Hippocampal formation (tissue), 2 donors: Measurements from ENCODE around the gene GCNT3.
"Not testable (repeated sequence)": the region's sequence is repeated elsewhere in the genome, so short reads cannot be mapped to it uniquely, and the experiment has no call there.

Experiments
- DNase-seq, 2 donors: peaks; one replicate each; lab custom pipeline; 2025; lab: John Stamatoyannopoulos, UW

Gene GCNT3

GRCh38 chr15:59616379-59616778, 4.8 kb downstream of the GCNT3 start:
- no peak for DNase-seq

- no peak for DNase-seq
These were observed 6.8 kb downstream of the GCNT3 start for GRCh38 chr15:59618406-59618805.

GRCh38 chr15:59622289-59622688, 10.7 kb downstream of the GCNT3 start:
- no peak for DNase-seq

DNA sequence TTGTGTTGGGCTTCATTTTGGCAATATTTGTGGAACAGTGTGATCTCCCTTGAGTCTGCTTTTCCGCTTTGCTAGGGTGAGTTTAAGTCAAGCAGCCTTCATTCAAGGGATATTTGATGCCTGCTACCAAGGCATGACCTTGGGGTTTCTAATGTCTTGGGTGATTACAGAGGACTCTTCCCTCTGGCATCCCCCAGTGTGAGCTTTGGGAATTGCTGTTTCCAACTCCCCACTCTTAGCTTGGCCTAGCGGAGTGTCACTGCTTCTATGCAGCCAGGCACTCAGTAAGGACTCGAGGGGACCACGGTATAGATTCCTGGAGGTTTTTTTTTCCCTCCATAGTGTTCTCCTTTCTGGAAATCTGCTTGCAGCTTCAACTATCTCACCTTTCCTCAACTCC, 21.1 kb downstream of the GCNT3 start:
- DNase-seq: no peak

DNA sequence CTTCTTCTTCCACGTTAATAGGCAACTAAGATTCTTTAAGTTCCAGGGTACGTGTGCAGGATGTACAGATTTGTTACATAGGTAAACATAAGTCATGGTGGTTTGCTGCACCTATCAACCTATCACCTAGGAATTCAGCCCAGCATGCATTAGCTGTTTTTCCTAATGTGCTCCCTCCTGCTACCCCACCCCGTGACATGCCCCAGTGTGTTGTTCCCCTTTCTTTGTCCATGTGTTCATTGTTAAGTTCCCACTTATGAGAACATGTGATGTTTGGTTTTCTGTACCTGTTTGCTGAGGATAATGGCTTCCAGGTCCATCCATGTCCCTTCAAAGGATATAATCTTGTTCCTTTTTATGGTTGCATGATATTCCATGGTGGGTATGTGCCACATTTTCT, 24.6 kb downstream of the GCNT3 start:
- DNase-seq: no peak

DNA sequence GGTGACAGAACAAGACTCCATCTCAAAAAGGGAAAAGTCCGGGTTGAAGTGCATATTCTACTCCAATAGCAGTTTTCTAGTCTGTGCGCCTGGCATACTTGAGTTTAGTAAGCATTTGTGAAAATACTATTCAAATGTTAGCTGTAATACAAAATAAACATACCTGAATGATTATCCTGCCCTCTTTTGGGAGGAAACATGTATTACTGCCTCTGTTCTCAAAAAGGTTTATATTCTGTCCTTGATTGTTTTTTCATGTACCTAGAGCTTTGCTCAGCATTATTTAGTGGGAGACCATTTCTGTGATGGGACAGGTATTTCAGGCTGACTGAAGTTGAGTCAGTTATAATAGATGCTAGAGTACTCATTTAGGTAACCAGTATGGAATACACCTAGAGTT, 25.9 kb downstream of the GCNT3 start:
- DNase-seq: not testable (repeated sequence)

DNA sequence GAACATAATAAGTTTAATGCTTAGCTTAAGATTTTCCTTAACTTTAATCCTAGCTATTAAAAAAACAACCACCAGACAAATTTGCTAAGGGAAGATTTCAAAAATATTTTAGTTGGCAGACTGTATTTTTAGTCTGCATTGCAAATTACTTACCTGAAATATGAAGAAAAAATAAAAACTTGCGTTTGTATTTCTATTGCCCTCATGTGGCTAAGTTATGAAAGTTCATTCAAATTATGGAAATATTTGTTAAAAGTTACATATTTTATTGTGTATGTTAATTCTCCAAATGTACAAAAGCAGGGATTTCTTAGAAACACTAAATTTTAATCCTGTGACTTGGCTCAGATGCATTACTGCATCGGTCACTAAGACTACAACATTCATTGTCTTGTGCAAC, 30.8 kb downstream of the GCNT3 start:
- no peak for DNase-seq

GRCh38 chr15:59644756-59645155, 33.2 kb downstream of the GCNT3 start:
- DNase-seq: no peak

DNA sequence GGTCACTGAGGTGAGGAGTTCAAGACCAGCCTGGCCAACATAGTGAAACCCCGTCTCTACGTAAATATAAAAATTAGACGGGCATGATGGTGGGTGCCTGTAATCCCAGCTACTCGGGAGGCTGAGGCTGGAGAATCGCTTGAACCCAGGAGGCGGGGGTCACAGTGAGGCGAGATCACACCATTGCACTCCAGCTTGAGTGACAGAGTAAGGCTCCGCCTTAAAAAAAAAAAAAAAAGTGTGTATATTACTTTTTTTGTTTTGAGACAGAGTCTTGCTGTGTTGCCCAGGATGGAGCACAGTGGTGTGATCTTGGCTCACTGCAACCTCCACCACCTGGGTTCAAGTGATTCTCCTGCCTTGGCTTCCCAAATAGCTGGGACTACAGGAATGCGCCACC, 34.2 kb downstream of the GCNT3 start:
- DNase-seq: not testable (repeated sequence)

DNA sequence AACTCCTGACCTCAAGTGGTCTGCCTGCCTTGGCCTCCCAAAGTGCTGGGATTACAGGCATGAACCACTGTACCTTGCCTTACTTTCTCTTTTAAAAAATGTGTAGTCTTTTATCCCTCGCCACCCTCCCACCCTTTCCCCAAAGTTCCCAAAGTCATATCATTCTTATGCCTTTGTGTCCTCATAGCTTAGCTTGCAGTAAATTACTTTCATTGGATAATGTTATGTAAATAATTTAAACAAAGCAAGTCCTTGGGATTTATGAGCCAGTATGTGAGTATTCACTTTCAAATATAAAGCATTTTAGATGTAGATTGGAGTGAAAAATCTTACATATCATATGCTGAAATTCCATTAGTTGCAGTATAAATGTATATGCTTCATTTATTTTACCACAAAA, 34.7 kb downstream of the GCNT3 start:
- no peak for DNase-seq

- no peak for DNase-seq
These were observed 35.5 kb downstream of the GCNT3 start for GRCh38 chr15:59647085-59647484.

- DNase-seq: no peak
These were observed 38.0 kb downstream of the GCNT3 start for GRCh38 chr15:59649603-59650002.

- no peak for DNase-seq
These were observed 42.5 kb downstream of the GCNT3 start for GRCh38 chr15:59654046-59654445.

DNA sequence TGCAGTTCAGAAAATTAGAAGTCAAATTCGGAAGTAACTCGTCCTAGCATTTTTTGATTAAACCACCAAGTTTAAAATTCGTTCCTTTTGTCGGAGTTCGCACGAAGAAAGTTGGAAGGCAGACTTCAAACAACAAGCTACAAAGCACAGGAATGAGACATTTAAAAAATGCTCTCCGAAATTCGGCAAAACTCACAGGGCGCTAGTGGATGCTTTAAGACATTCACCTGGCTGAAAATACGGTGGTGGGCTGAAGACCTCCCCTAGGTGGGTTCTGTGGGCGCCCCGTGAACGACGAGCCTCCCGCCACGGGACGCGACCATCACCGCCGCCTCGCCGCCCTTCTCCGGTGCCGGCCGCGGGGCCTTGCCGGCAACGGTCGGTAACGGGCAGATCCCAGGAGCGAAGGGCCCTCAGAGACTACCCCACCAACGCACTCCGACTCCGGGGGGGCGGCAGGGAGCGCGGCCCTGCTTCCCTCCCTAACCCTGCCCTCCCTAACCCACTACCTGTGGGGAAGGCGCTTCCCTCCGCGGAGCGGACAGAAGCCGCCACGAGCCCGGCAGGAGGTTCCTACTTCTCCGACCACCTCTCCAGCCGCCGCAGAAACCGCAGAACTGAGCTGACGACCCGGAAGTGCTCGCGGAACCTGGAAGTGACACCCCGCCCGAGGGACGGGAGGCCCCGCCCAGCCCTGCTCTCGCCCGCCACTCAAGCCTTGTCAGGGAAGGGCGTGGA, 45.5 kb downstream of the GCNT3 start, which contains the start of gene GTF2A2:
Gene GTF2A2 (minus strand): TSS at position 619 of the 738 bp plus-strand sequence. CDS start 5,238 bp downstream, outside the sequence.
- peak; percentile 91 to 96 for DNase-seq

DNA sequence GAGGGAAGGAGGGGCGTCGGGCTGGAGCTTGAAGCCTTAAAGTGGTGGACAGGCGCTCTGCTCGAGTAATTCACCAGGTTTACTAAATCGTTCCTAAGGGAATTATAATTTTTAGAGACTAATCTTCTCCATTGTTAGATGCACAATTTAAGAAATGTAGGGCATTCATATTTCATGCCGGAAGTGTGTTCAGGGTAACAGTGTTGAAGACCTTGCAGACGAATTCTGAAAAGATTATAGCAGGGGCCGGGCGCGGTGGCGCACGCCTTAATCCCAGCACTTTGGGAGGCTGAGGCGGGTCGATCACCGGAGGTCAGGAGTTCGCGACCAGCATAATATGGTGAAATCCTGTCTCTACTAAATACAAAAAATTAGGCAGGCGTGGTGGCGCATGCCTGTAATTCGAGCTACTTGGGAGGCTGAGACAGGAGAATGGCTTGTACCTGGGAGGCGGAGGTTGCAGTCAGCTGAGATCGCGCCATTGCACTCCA, 46.1 kb downstream of the GCNT3 start:
- DNase-seq: no peak

GRCh38 chr15:59659366-59659765, 47.8 kb downstream of the GCNT3 start:
- DNase-seq: no peak

- no peak for DNase-seq
These were observed 50.7 kb downstream of the GCNT3 start for GRCh38 chr15:59662260-59662659.

DNA sequence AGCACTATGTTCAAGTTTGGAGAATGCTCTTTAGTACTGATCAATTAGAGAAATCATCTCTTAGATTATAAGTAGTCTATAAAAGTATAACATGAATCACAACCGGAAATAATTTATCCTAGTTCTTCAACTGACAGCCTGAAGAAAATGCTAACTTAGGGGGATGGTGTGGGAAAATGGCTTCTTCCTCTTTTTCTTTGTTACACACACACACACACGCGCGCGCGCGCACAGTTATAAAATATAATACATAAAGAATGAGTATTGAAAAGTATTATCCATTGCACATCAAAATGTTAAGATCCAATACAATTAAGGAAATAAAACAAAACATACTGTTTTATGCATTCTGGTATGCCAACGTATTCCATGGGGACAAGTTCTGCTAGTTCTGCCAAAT, 57.0 kb downstream of the GCNT3 start:
- no peak for DNase-seq
